ENCODE data around the gene ABLIM2. TPM values are rescaled to one million over a fixed set of nuclear protein-coding genes. Genes with fewer than 3 reads are reported as not detected.

ABLIM2 gene
- total RNA-seq, 1 experiment from 2014 or later = 6.1 TPM

DNA sequence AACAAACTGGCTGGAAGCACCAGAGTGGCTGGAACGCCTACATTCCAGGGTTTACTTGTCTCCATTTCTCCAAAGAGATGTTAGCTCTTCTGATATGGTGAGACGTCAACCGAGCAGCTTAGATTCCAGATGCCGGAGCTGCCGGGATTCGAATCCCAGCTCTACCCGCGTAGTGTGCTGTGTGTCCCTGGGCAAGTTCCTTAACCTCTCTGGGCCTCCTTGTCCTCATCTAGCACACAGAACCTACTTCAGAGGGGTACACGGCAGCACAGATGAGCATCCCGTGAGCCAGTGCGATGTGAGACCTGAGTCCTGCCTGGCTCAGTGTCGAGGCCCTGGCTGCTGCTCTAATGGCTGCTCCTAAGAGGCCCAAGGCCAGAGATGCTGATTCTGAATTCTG is 60.1 kb downstream of the ABLIM2 start:
- Histone ChIP-seq H3K27ac (ENCODE audit: low read depth, low read length) (no peak overlapping the region), H3K9ac (ENCODE audit: low read length) (no peak overlapping the region), H2AFZ (ENCODE audit: low read depth, low read length, poor library complexity, severe bottlenecking) (no peak overlapping the region), H3K9me3 (ENCODE audit: control insufficient read depth in 1 of 2, insufficient read depth in 1 of 2, low read depth in 1 of 2, low read length in 2 of 2) (peaks cover 0 to 7% of the 10 kb centered on the region in 2 experiments; a peak in 1 of 4 replicates), H3K27me3 (ENCODE audit: insufficient read depth, low read length) (no peaks in the 10 kb centered on the region), H3K4me3 (replicated peaks in 1 of 2; ENCODE audit: low read depth in 1 of 2, low read length in 2 of 2) (no peak overlapping the region), H4K20me1 (ENCODE audit: insufficient read depth) (no peaks in the 10 kb centered on the region), H3K36me3 (ENCODE audit: control insufficient read depth in 1 of 2, insufficient read depth in 2 of 2, low read length in 2 of 2) (no peaks in the 10 kb centered on the region), H3K4me1 (ENCODE audit: control insufficient read depth in 1 of 2, insufficient read depth in 2 of 2, low read length in 2 of 2) (peaks cover 7 to 9% of the 10 kb centered on the region in 2 experiments; a peak in 2 of 4 replicates), H3K79me2 (ENCODE audit: insufficient read depth, low read length) (no peaks in the 10 kb centered on the region), H3K4me2 (ENCODE audit: low read length) (no peak overlapping the region), H3K9me2 (ENCODE audit: insufficient read depth) (no peaks in the 10 kb centered on the region)
- TF ChIP-seq CEBPB (IDR thresholded peaks at IDR 0.05; ENCODE audit: low read depth) (no peak), SP1 (IDR thresholded peaks at IDR 0.05; ENCODE audit: low read depth) (no peak), FOSL1 (IDR thresholded peaks at IDR 0.05; ENCODE audit: low read depth) (no peak), EZH2phosphoT487 (IDR thresholded peaks at IDR 0.05; ENCODE audit: borderline replicate concordance) (no peak), POLR2A (IDR thresholded peaks at IDR 0.05; ENCODE audit: borderline replicate concordance, extremely low read depth, insufficient read depth, insufficient read length) (no peak), POLR2AphosphoS5 (IDR thresholded peaks at IDR 0.05; ENCODE audit: low read depth, low read length) (no peak), SIN3A (IDR thresholded peaks at IDR 0.05; ENCODE audit: low read depth) (no peak), JUND (IDR thresholded peaks at IDR 0.05) (no peak), SRF (IDR thresholded peaks at IDR 0.05; ENCODE audit: low read depth) (no peak), EZH2 (IDR thresholded peaks at IDR 0.05) (no peak), ELF1 (IDR thresholded peaks at IDR 0.05; ENCODE audit: borderline replicate concordance, low read depth) (no peak), YY1 (IDR thresholded peaks at IDR 0.05; ENCODE audit: extremely low read depth, insufficient replicate concordance, low read depth, low read length) (no peak), CBX3 (IDR thresholded peaks at IDR 0.05; ENCODE audit: low read depth) (no peak), ZNF274 (IDR thresholded peaks at IDR 0.05; ENCODE audit: low read depth, low read length) (no peak), RAD21 (IDR thresholded peaks at IDR 0.05; ENCODE audit: low read depth) (no peak)
- TF ChIP-seq, protein P1, sequence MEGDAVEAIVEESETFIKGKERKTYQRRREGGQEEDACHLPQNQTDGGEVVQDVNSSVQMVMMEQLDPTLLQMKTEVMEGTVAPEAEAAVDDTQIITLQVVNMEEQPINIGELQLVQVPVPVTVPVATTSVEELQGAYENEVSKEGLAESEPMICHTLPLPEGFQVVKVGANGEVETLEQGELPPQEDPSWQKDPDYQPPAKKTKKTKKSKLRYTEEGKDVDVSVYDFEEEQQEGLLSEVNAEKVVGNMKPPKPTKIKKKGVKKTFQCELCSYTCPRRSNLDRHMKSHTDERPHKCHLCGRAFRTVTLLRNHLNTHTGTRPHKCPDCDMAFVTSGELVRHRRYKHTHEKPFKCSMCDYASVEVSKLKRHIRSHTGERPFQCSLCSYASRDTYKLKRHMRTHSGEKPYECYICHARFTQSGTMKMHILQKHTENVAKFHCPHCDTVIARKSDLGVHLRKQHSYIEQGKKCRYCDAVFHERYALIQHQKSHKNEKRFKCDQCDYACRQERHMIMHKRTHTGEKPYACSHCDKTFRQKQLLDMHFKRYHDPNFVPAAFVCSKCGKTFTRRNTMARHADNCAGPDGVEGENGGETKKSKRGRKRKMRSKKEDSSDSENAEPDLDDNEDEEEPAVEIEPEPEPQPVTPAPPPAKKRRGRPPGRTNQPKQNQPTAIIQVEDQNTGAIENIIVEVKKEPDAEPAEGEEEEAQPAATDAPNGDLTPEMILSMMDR (IDR thresholded peaks at IDR 0.05 in 2 of 3, conservative IDR thresholded peaks at IDR 0.05 in 1 of 3; ENCODE audit: borderline replicate concordance in 1 of 3, insufficient read depth in 1 of 3, low read depth in 2 of 3, low read length in 2 of 3) = no peak
- TF ChIP-seq, protein P2, sequence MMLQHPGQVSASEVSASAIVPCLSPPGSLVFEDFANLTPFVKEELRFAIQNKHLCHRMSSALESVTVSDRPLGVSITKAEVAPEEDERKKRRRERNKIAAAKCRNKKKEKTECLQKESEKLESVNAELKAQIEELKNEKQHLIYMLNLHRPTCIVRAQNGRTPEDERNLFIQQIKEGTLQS (IDR thresholded peaks at IDR 0.05) = no peak
- TF ChIP-seq, protein P3, sequence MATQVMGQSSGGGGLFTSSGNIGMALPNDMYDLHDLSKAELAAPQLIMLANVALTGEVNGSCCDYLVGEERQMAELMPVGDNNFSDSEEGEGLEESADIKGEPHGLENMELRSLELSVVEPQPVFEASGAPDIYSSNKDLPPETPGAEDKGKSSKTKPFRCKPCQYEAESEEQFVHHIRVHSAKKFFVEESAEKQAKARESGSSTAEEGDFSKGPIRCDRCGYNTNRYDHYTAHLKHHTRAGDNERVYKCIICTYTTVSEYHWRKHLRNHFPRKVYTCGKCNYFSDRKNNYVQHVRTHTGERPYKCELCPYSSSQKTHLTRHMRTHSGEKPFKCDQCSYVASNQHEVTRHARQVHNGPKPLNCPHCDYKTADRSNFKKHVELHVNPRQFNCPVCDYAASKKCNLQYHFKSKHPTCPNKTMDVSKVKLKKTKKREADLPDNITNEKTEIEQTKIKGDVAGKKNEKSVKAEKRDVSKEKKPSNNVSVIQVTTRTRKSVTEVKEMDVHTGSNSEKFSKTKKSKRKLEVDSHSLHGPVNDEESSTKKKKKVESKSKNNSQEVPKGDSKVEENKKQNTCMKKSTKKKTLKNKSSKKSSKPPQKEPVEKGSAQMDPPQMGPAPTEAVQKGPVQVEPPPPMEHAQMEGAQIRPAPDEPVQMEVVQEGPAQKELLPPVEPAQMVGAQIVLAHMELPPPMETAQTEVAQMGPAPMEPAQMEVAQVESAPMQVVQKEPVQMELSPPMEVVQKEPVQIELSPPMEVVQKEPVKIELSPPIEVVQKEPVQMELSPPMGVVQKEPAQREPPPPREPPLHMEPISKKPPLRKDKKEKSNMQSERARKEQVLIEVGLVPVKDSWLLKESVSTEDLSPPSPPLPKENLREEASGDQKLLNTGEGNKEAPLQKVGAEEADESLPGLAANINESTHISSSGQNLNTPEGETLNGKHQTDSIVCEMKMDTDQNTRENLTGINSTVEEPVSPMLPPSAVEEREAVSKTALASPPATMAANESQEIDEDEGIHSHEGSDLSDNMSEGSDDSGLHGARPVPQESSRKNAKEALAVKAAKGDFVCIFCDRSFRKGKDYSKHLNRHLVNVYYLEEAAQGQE (IDR thresholded peaks at IDR 0.05; ENCODE audit: low read depth) = no peak
- TF ChIP-seq, protein P4, sequence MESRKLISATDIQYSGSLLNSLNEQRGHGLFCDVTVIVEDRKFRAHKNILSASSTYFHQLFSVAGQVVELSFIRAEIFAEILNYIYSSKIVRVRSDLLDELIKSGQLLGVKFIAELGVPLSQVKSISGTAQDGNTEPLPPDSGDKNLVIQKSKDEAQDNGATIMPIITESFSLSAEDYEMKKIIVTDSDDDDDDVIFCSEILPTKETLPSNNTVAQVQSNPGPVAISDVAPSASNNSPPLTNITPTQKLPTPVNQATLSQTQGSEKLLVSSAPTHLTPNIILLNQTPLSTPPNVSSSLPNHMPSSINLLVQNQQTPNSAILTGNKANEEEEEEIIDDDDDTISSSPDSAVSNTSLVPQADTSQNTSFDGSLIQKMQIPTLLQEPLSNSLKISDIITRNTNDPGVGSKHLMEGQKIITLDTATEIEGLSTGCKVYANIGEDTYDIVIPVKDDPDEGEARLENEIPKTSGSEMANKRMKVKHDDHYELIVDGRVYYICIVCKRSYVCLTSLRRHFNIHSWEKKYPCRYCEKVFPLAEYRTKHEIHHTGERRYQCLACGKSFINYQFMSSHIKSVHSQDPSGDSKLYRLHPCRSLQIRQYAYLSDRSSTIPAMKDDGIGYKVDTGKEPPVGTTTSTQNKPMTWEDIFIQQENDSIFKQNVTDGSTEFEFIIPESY (IDR thresholded peaks at IDR 0.05; ENCODE audit: extremely low read depth, insufficient replicate concordance, low read length) = no peak
- POLR2A ChIA-PET = no interaction called here
- no peak for ATAC-seq
- BruUV-seq (replicated peaks) = no TSS peak
- CTCF ChIA-PET = no interaction called here
- RAD21 ChIA-PET (ENCODE audit: low non-redundant PET in 1 of 2, low total read pairs in 2 of 2, uncharacterized antibody in 2 of 2, unreplicated experiment in 2 of 2) = no interaction called here
- intact Hi-C loops (cut with micrococcal nuclease) = no loop called here
- no peak for DNase-seq (ENCODE audit: low read depth, low spot score)
